GM19043 (cell line): ENCODE measurements around the gene PLA2G2C.
"Not testable (repeated sequence)": the region's sequence is repeated elsewhere in the genome, so short reads cannot be mapped to it uniquely, and the experiment has no call there.

Source experiments
- ATAC-seq: cut with Tn5 transposase; IDR thresholded peaks from one replicate; pipeline ENCODE4 v1.9.1; 2021; ENCODE audit warnings: low read depth; ENCODE audit not compliant: unreplicated experiment

The PLA2G2C gene

GRCh38 chr1:20139776-20140612 is 46.3 kb downstream of the PLA2G2C start:
- ATAC-seq: no peak

- no peak for ATAC-seq
These were observed 47.3 kb downstream of the PLA2G2C start, which contains the start of gene PLA2G2F for GRCh38 chr1:20138961-20139550. PLA2G2F (plus strand) TSS chr1:20139323; CDS start chr1:20139428, 105 bp downstream.

GRCh38 chr1:20138346-20138745 is 48.0 kb downstream of the PLA2G2C start:
- no peak for ATAC-seq

GRCh38 chr1:20137604-20138003 is 48.7 kb downstream of the PLA2G2C start:
- no peak for ATAC-seq

- ATAC-seq: no peak
These were observed 49.3 kb downstream of the PLA2G2C start for GRCh38 chr1:20137055-20137454.

GRCh38 chr1:20136249-20136648 is 50.1 kb downstream of the PLA2G2C start:
- ATAC-seq: no peak

- no peak for ATAC-seq
These were observed 51.3 kb downstream of the PLA2G2C start for GRCh38 chr1:20134995-20135394.

GRCh38 chr1:20130518-20130917 is 55.8 kb downstream of the PLA2G2C start:
- not testable (repeated sequence) for ATAC-seq

GRCh38 chr1:20126806-20127440 is 59.4 kb downstream of the PLA2G2C start:
- ATAC-seq: no peak

- no peak for ATAC-seq
These were observed 60.1 kb downstream of the PLA2G2C start for GRCh38 chr1:20126041-20126805.

GRCh38 chr1:20125100-20125499 is 61.2 kb downstream of the PLA2G2C start:
- no peak for ATAC-seq

- no peak for ATAC-seq
These were observed 61.8 kb downstream of the PLA2G2C start for GRCh38 chr1:20124456-20125057.

- no peak for ATAC-seq
These were observed 62.4 kb downstream of the PLA2G2C start for GRCh38 chr1:20123722-20124455.

GRCh38 chr1:20120796-20121195 is 65.5 kb downstream of the PLA2G2C start:
- no peak for ATAC-seq

GRCh38 chr1:20119347-20119746 is 67.0 kb downstream of the PLA2G2C start, which contains the start of gene PLA2G2D:
PLA2G2D (minus strand) TSS chr1:20119536; CDS start chr1:20119498, 38 bp downstream.
- no peak for ATAC-seq

- no peak for ATAC-seq
These were observed 69.1 kb downstream of the PLA2G2C start for GRCh38 chr1:20117236-20117635.

GRCh38 chr1:20115916-20116315 is 70.4 kb downstream of the PLA2G2C start:
- no peak for ATAC-seq

- ATAC-seq: no peak
These were observed 70.8 kb downstream of the PLA2G2C start for GRCh38 chr1:20115479-20115878.

- no peak for ATAC-seq
These were observed 72.2 kb downstream of the PLA2G2C start for GRCh38 chr1:20114021-20114648.
